HT1080 (cell line): ENCODE data around the gene CSTPP1. TPM values are rescaled to one million over a fixed set of nuclear protein-coding genes. Genes with fewer than 3 reads are reported as not detected.
"Not testable (repeated sequence)": the region's sequence is repeated elsewhere in the genome, so short reads cannot be mapped to it uniquely, and the experiment has no call there.

Experiments
- DNase-seq: peaks from one replicate; pipeline ENCODE4 v3.0.0-alpha.2; 2015; ENCODE audit warnings: low read depth
- small RNA-seq: library from RNA; depleted of rRNA; stranded (forward); fragments of <200 nt; gene quantifications from one replicate; pipeline ENCODE3, GENCODE V24; 2014
- total RNA-seq: library from RNA; depleted of rRNA; stranded (reverse); fragments of >200 nt; shearing (Covaris generic); gene quantifications from 2 replicates; pipeline ENCODE4 v1.2.3, GENCODE V29; 2014; rRNA removed

Gene CSTPP1
- total RNA-seq, 1 experiment from 2014 or later: 16.2 TPM

DNA sequence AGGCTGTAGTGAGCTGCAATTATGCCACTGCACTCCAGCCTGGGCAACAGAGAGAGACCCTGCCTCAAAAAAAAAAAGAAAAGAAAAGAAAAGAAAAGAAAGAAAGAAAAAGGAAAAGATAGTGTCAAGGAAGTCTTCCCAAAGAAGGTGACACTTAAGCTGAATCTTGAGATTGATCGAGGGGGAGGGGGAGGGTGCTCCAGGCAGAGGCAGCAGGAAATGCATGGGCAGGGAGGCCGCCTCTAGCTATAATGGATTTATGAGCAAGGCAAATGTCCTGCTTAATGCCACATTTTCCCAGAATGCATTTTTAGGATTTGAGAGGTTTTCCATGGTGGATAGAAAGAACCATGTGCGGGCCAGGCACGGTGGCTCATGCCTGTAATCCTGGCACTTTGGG is 264.5 kb downstream of the CSTPP1 start:
- DNase-seq: no peak

DNA sequence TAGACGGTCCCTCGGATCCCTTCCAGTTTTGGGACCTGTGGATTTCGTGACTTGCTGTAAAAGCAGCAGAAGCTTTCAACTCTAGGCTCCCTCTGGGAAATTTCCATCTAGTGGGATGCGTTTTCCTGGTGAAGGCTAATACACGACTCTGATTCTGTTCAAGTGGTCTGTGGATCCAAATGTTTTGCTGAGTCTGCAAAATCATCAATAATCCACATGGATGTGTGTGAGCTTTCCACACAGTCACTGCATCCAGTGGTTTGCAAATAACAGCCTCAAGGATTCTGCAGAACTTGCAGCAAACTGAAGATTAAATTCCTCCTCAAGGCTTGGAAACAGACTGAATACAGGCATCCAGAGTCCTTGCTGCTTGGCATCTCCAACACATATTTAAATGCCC is 266.0 kb downstream of the CSTPP1 start:
- no peak for DNase-seq

GRCh38 chr11:47204637-47204989 is 268.1 kb downstream of the CSTPP1 start:
- DNase-seq: peak; percentile 80

DNA sequence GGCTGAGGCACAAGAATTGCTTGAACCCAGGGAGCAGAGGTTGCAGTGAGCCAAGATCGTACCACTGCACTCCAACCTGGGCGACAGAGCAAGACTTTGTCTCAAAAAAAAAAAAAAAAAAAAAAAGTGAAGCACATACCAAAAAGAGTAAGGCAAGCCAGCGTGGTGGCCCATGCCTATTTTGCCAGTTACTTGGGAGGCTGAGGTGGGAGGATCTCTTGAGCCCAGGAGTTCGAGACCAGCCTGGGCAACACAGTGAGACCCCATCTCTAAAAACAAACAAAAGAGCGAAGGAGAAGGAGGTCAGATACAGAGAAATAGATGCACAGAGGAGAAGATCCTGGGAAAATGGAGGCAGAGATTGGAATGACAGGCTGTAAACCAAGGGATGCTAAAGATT is 270.0 kb downstream of the CSTPP1 start:
- DNase-seq: not testable (repeated sequence)

GRCh38 chr11:47207459-47207858 is 270.9 kb downstream of the CSTPP1 start:
- DNase-seq: no peak

- not testable (repeated sequence) for DNase-seq
Observed at GRCh38 chr11:47208008-47208552, 271.5 kb downstream of the CSTPP1 start.

GRCh38 chr11:47208628-47209027 is 272.1 kb downstream of the CSTPP1 start:
- DNase-seq: no peak

Small RNA genes lying within 50 kb of the gene (small RNA-seq; reads per million reads assigned to genes)
- gene MIR6745: not detected

Other genes with a start within 250 kb of the CSTPP1 start
- 27.4 and 46.9 TPM in 2 replicates for gene ARHGAP1, start 236.1 kb upstream of the CSTPP1 start, total RNA-seq
- 11.5 and 11.8 TPM in 2 replicates for gene ZNF408, start 235.7 kb upstream of the CSTPP1 start, total RNA-seq
- not detected in 2 replicates for gene F2, start 217.5 kb upstream of the CSTPP1 start, total RNA-seq
- gene CKAP5, start 90.5 kb upstream of the CSTPP1 start, total RNA-seq: 90.7 and 110 TPM in 2 replicates
- gene LRP4, start 18.2 kb upstream of the CSTPP1 start, total RNA-seq: 1.9 and 2.1 TPM in 2 replicates
- 66.5 and 78.6 TPM in 2 replicates for gene ARFGAP2, start 240.1 kb downstream of the CSTPP1 start, total RNA-seq
- gene PACSIN3, start 249.7 kb downstream of the CSTPP1 start, total RNA-seq: 57.4 and 64.6 TPM in 2 replicates